SK-N-SH treated with all-trans-retinoic acid at 6 μM for 48 hours (cell line): ENCODE results near the gene C15orf40.
"Not testable (repeated sequence)": the region's sequence is repeated elsewhere in the genome, so short reads cannot be mapped to it uniquely, and the experiment has no call there.

Experiments
- ATAC-seq: fragments of 200-7000 bp; cut with Tn5 transposase; 3 replicates; pipeline ENCODE4 v1.9.1; 2020; ENCODE audit warnings: mild to moderate bottlenecking, moderate library complexity
- CSDC2 ChIP-seq: fragments of 250-450 bp; sonication (Bioruptor Pico); IDR thresholded peaks from 2 replicates; pipeline ENCODE4 v1.5.0; 2020; ENCODE audit warnings: mild to moderate bottlenecking, moderate library complexity
- POU6F1 ChIP-seq: fragments of 250-450 bp; sonication (Bioruptor Pico); IDR thresholded peaks from 2 replicates; pipeline ENCODE4 v1.8.0; 2021; ENCODE audit warnings: low read depth, mild to moderate bottlenecking, moderate library complexity, borderline replicate concordance
- ZC3H10 ChIP-seq: fragments of 250-450 bp; sonication (Bioruptor Pico); IDR thresholded peaks from 2 replicates; pipeline ENCODE4 v1.5.1; 2021; ENCODE audit warnings: mild to moderate bottlenecking, moderate library complexity
- ZFP30 ChIP-seq: fragments of 450-650 bp; formaldehyde crosslinking; IDR thresholded peaks from 2 replicates; pipeline ENCODE4 v1.5.0; 2022; ENCODE audit warnings: mild to moderate bottlenecking, moderate library complexity

C15orf40 gene

GRCh38 chr15:82942691-82943090 is 68.7 kb downstream of the C15orf40 start:
- TF ChIP-seq ZFP30 (CRISPR knock-in tag): no peak
- no peak for TF ChIP-seq POU6F1
- TF ChIP-seq CSDC2 (CRISPR knock-in tag): no peak
- TF ChIP-seq ZC3H10 (CRISPR knock-in tag): no peak
- ATAC-seq: no peak; the same call in 2 of the 3 replicates

GRCh38 chr15:82939678-82940077 is 71.8 kb downstream of the C15orf40 start:
- ATAC-seq: not testable (repeated sequence)
